ENCODE results near the gene NDUFB4. TPM values are rescaled to one million over a fixed set of nuclear protein-coding genes. Genes with fewer than 3 reads are reported as not detected.

The NDUFB4 gene
- total RNA-seq, 1 experiment from 2014 or later = 161 TPM

- H3K9me3 ChIP-seq (ENCODE audit: control insufficient read depth in 1 of 2, insufficient read depth in 1 of 2, low read depth in 1 of 2, low read length in 2 of 2) = no peaks in the 10 kb centered on the region
- H3K27ac ChIP-seq (ENCODE audit: low read depth, low read length) = no peak overlapping the region
- H2AFZ ChIP-seq (ENCODE audit: low read depth, low read length, poor library complexity, severe bottlenecking) = no peak overlapping the region
- no peak for DNase-seq (ENCODE audit: low read depth, low spot score)
- H3K4me3 ChIP-seq (replicated peaks in 1 of 2; ENCODE audit: low read depth in 1 of 2, low read length in 2 of 2) = no peak overlapping the region
- intact Hi-C loops (cut with micrococcal nuclease) = no loop called here
- H3K79me2 ChIP-seq (ENCODE audit: insufficient read depth, low read length) = no peaks in the 10 kb centered on the region
- ChIA-PET CTCF (no interaction called here), POLR2A (no interaction called here), RAD21 (ENCODE audit: low non-redundant PET in 1 of 2, low total read pairs in 2 of 2, uncharacterized antibody in 2 of 2, unreplicated experiment in 2 of 2) (no interaction called here)
- H4K20me1 ChIP-seq (ENCODE audit: insufficient read depth) = no peaks in the 10 kb centered on the region
- no peaks in the 10 kb centered on the region for H3K9me2 ChIP-seq (ENCODE audit: insufficient read depth)
- TF ChIP-seq ELF1 (IDR thresholded peaks at IDR 0.05; ENCODE audit: borderline replicate concordance, low read depth) = no peak
- no peak for TF ChIP-seq SRF (IDR thresholded peaks at IDR 0.05; ENCODE audit: low read depth)
- no peak for TF ChIP-seq CEBPB (IDR thresholded peaks at IDR 0.05; ENCODE audit: low read depth)
- no peak for ATAC-seq
- H3K4me2 ChIP-seq (ENCODE audit: low read length) = no peak overlapping the region
- no peaks in the 10 kb centered on the region for H3K27me3 ChIP-seq (ENCODE audit: insufficient read depth, low read length)
- H3K9ac ChIP-seq (ENCODE audit: low read length) = no peak overlapping the region
- BruUV-seq (replicated peaks) = no TSS peak
- no peaks in the 10 kb centered on the region for H3K36me3 ChIP-seq (ENCODE audit: control insufficient read depth in 1 of 2, insufficient read depth in 2 of 2, low read length in 2 of 2)
- H3K4me1 ChIP-seq (ENCODE audit: control insufficient read depth in 1 of 2, insufficient read depth in 2 of 2, low read length in 2 of 2) = no peaks in the 10 kb centered on the region
Observed at GRCh38 chr3:120552184-120553172, 43.7 kb upstream of the NDUFB4 start.

GRCh38 chr3:120554812-120555606 is 41.1 kb upstream of the NDUFB4 start:
- H3K9me2 ChIP-seq (ENCODE audit: insufficient read depth) = no peaks in the 10 kb centered on the region
- H3K79me2 ChIP-seq (ENCODE audit: insufficient read depth, low read length) = no peaks in the 10 kb centered on the region
- H2AFZ ChIP-seq (ENCODE audit: low read depth, low read length, poor library complexity, severe bottlenecking) = no peak overlapping the region
- H3K27ac ChIP-seq (ENCODE audit: low read depth, low read length) = no peak overlapping the region
- no peaks in the 10 kb centered on the region for H3K9me3 ChIP-seq (ENCODE audit: control insufficient read depth in 1 of 2, insufficient read depth in 1 of 2, low read depth in 1 of 2, low read length in 2 of 2)
- no peak overlapping the region for H3K4me2 ChIP-seq (ENCODE audit: low read length)
- no peak overlapping the region for H3K9ac ChIP-seq (ENCODE audit: low read length)
- intact Hi-C loops (cut with micrococcal nuclease) = no loop called here
- no TSS peak for BruUV-seq (replicated peaks)
- DNase-seq (ENCODE audit: low read depth, low spot score) = no peak
- ATAC-seq = no peak
- peaks cover 10 to 18% of the 10 kb centered on the region in 2 experiments for H3K4me1 ChIP-seq (ENCODE audit: control insufficient read depth in 1 of 2, insufficient read depth in 2 of 2, low read length in 2 of 2)
- no peak overlapping the region for H3K4me3 ChIP-seq (replicated peaks in 1 of 2; ENCODE audit: low read depth in 1 of 2, low read length in 2 of 2)
- H3K27me3 ChIP-seq (ENCODE audit: insufficient read depth, low read length) = no peaks in the 10 kb centered on the region
- H3K36me3 ChIP-seq (ENCODE audit: control insufficient read depth in 1 of 2, insufficient read depth in 2 of 2, low read length in 2 of 2) = no peaks in the 10 kb centered on the region
- ChIA-PET RAD21 (ENCODE audit: low non-redundant PET in 1 of 2, low total read pairs in 2 of 2, uncharacterized antibody in 2 of 2, unreplicated experiment in 2 of 2) (no interaction called here), POLR2A (no interaction called here), CTCF (interaction anchor here (5.9 kb wide), 1 partner anchor 135 kb away, joined by 157 read pairs; no protein-coding TSS in a partner anchor)
- no peak for TF ChIP-seq RAD21 (IDR thresholded peaks at IDR 0.05; ENCODE audit: low read depth)
- no peak for TF ChIP-seq CBX3 (IDR thresholded peaks at IDR 0.05; ENCODE audit: low read depth)
- no peak for TF ChIP-seq POLR2AphosphoS5 (IDR thresholded peaks at IDR 0.05; ENCODE audit: low read depth, low read length)
- TF ChIP-seq ZFX (IDR thresholded peaks at IDR 0.05) = no peak
- no peak for TF ChIP-seq ATF3 (IDR thresholded peaks at IDR 0.05)
- no peak for TF ChIP-seq JUND (IDR thresholded peaks at IDR 0.05)
- no peak for TF ChIP-seq FOSL1 (IDR thresholded peaks at IDR 0.05; ENCODE audit: low read depth)
- TF ChIP-seq POLR2A (IDR thresholded peaks at IDR 0.05; ENCODE audit: borderline replicate concordance, extremely low read depth, insufficient read depth, insufficient read length) = no peak
- TF ChIP-seq TCF7L2 (IDR thresholded peaks at IDR 0.05; ENCODE audit: borderline replicate concordance, extremely low read depth, insufficient read depth, insufficient read length) = no peak
- TF ChIP-seq CEBPB (IDR thresholded peaks at IDR 0.05; ENCODE audit: low read depth) = no peak
- TF ChIP-seq ZNF274 (IDR thresholded peaks at IDR 0.05; ENCODE audit: low read depth, low read length) = no peak
- no peak for TF ChIP-seq EGR1 (IDR thresholded peaks at IDR 0.05; ENCODE audit: low read depth)
- TF ChIP-seq EZH2phosphoT487 (IDR thresholded peaks at IDR 0.05; ENCODE audit: borderline replicate concordance) = no peak
- no peak for TF ChIP-seq CTCF (IDR thresholded peaks at IDR 0.05 in 2 of 3, conservative IDR thresholded peaks at IDR 0.05 in 1 of 3; ENCODE audit: borderline replicate concordance in 1 of 3, insufficient read depth in 1 of 3, low read depth in 2 of 3, low read length in 2 of 3)
- no peak for TF ChIP-seq EZH2 (IDR thresholded peaks at IDR 0.05)
- no peaks in the 10 kb centered on the region for H4K20me1 ChIP-seq (ENCODE audit: insufficient read depth)
